A549 (cell line): ENCODE data around the gene MED28. TPM values are rescaled to one million over a fixed set of nuclear protein-coding genes. Genes with fewer than 3 reads are reported as not detected.
A peak's percentile ranks its signal among the peaks of the same experiment; 100 is the strongest.

ENCODE experiments used
- BHLHE40 ChIP-seq: IDR thresholded peaks from 2 replicates; pipeline ENCODE4 v1.6.1; 2012; ENCODE audit warnings: low read depth, low read length, inconsistent platforms
- CBX2 ChIP-seq: fragments of 200-600 bp; sonication (generic); IDR thresholded peaks from 2 replicates; pipeline ENCODE4 v1.6.1; 2016; ENCODE audit warnings: low read depth, mild to moderate bottlenecking, borderline replicate concordance
- CHD2 ChIP-seq: fragments of 150-350 bp; IDR thresholded peaks from 2 replicates; pipeline ENCODE4 v1.6.1; 2014; ENCODE audit warnings: low read length; ENCODE audit not compliant: partially characterized antibody
- EHMT2 ChIP-seq: fragments of 200-600 bp; sonication (generic); IDR thresholded peaks from 2 replicates; pipeline ENCODE4 v1.6.1; 2016; ENCODE audit warnings: antibody characterized with exemption, low read depth, mild to moderate bottlenecking, moderate library complexity
- EP300 ChIP-seq, 2 experiments: fragments of >200 bp; sonication (Bioruptor Twin); formaldehyde crosslinking; IDR thresholded peaks; 2 replicates in 1 of 2; 3 replicates in 1 of 2; pipeline ENCODE4 v1.6.1; 2016 to 2017
- FOSB ChIP-seq: fragments of 250-450 bp; sonication (Bioruptor Pico); IDR thresholded peaks from 2 replicates; pipeline ENCODE4 v1.5.0; 2020; ENCODE audit warnings: mild to moderate bottlenecking, moderate library complexity
- GATA3 ChIP-seq: IDR thresholded peaks from 2 replicates; pipeline ENCODE4 v1.6.1; 2012; ENCODE audit warnings: borderline replicate concordance
- HDAC2 ChIP-seq: fragments of 200-600 bp; sonication (generic); IDR thresholded peaks from 2 replicates; pipeline ENCODE4 v1.6.1; 2016
- HEYL ChIP-seq: fragments of 250-450 bp; sonication (Bioruptor Pico); IDR thresholded peaks from 2 replicates; pipeline ENCODE4 v1.8.0; 2021; ENCODE audit warnings: mild to moderate bottlenecking, moderate library complexity
- HOXB5 ChIP-seq: fragments of 250-450 bp; sonication (Bioruptor Pico); IDR thresholded peaks from 2 replicates; pipeline ENCODE4 v1.5.0; 2020; ENCODE audit warnings: mild to moderate bottlenecking, moderate library complexity
- JUN ChIP-seq, 2 experiments: fragments of >200 bp; sonication (Bioruptor Twin); formaldehyde crosslinking; IDR thresholded peaks; 2 replicates in 1 of 2; 3 replicates in 1 of 2; pipeline ENCODE4 v1.6.1; 2016 to 2017
- KDM5A ChIP-seq: fragments of 200-600 bp; sonication (generic); IDR thresholded peaks from 2 replicates; pipeline ENCODE4 v1.6.1; 2016; ENCODE audit warnings: antibody characterized with exemption, mild to moderate bottlenecking
- MAFK ChIP-seq: fragments of 450-650 bp; IDR thresholded peaks from 2 replicates; pipeline ENCODE4 v1.6.1; 2014; ENCODE audit not compliant: partially characterized antibody
- NFE2L2 ChIP-seq: fragments of 150-350 bp; conservative IDR thresholded peaks from 2 replicates; pipeline ENCODE4 v1.6.1; 2014; ENCODE audit warnings: low read length
- PHF8 ChIP-seq: fragments of 200-600 bp; sonication (generic); IDR thresholded peaks from 2 replicates; pipeline ENCODE4 v1.6.1; 2016; ENCODE audit warnings: low read depth, mild to moderate bottlenecking, antibody characterized with exemption, moderate library complexity, borderline replicate concordance
- POLR2AphosphoS2 ChIP-seq: conservative IDR thresholded peaks from 2 replicates; pipeline ENCODE4 v1.6.1; 2012; ENCODE audit warnings: low read length, improper control_type of control experiment, inconsistent platforms
- RFX5 ChIP-seq: fragments of 450-650 bp; IDR thresholded peaks from 2 replicates; pipeline ENCODE4 v1.7.1; 2014; ENCODE audit warnings: antibody characterized with exemption, mild to moderate bottlenecking, moderate library complexity
- RNF2 ChIP-seq: fragments of 200-600 bp; sonication (generic); IDR thresholded peaks from 2 replicates; pipeline ENCODE4 v1.6.1; 2016; ENCODE audit warnings: low read depth, mild to moderate bottlenecking, antibody characterized with exemption, moderate library complexity, borderline replicate concordance
- SMC3 ChIP-seq: fragments of >200 bp; sonication (Bioruptor Twin); formaldehyde crosslinking; IDR thresholded peaks from 3 replicates; pipeline ENCODE4 v1.6.1; 2018; ENCODE audit warnings: inconsistent platforms
- SREBF2 ChIP-seq: fragments of 450-650 bp; IDR thresholded peaks from 2 replicates; pipeline ENCODE4 v1.6.1; 2014; ENCODE audit warnings: mild to moderate bottlenecking, moderate library complexity
- ZC3H11A ChIP-seq: fragments of 450-650 bp; IDR thresholded peaks from 2 replicates; pipeline ENCODE4 v1.6.1; 2014; ENCODE audit warnings: antibody characterized with exemption, mild to moderate bottlenecking
- polyA plus RNA-seq, 4 experiments: library from polyadenylated mRNA; depleted of rRNA in 3 of 4; stranded (reverse); fragments of >200 nt; fragmentation: RNase III in 1 of 4; extraction: RNeasy Plus Mini Kit Qiagen cat#74134 plus additional on column Dnase treatment in 1 of 4; gene quantifications; 2 replicates in 3 of 4; 3 replicates in 1 of 4; pipeline ENCODE4 v1.2.3, GENCODE V29; 2011 to 2017
- TF ChIP-seq, protein P1 (sequence below): IDR thresholded peaks from 2 replicates; pipeline ENCODE4 v1.6.1; 2012; ENCODE audit warnings: low read depth, borderline replicate concordance
- TF ChIP-seq, protein P2 (sequence below): IDR thresholded peaks from 2 replicates; pipeline ENCODE4 v1.6.1; 2012
- TF ChIP-seq, protein P3 (sequence below): IDR thresholded peaks from 2 replicates; pipeline ENCODE4 v1.6.1; 2012
- TF ChIP-seq, protein P4 (sequence below): fragments of 450-650 bp; IDR thresholded peaks from 2 replicates; pipeline ENCODE4 v1.6.1; 2014; ENCODE audit warnings: antibody characterized with exemption
- TF ChIP-seq, protein P5 (sequence below): fragments of 150-350 bp; IDR thresholded peaks from 2 replicates; pipeline ENCODE4 v1.6.1; 2014; ENCODE audit warnings: low read depth, mild to moderate bottlenecking, low read length
- TF ChIP-seq, protein P6 (sequence below): fragments of 250-450 bp; sonication (Bioruptor Pico); IDR thresholded peaks from 2 replicates; pipeline ENCODE4 v1.5.0; 2020; ENCODE audit warnings: low read depth, mild to moderate bottlenecking, moderate library complexity

Gene MED28
- polyA plus RNA-seq, 2 of the 4 experiments (the other 2 are of a cell fraction): 15.5 to 30.8 TPM

DNA sequence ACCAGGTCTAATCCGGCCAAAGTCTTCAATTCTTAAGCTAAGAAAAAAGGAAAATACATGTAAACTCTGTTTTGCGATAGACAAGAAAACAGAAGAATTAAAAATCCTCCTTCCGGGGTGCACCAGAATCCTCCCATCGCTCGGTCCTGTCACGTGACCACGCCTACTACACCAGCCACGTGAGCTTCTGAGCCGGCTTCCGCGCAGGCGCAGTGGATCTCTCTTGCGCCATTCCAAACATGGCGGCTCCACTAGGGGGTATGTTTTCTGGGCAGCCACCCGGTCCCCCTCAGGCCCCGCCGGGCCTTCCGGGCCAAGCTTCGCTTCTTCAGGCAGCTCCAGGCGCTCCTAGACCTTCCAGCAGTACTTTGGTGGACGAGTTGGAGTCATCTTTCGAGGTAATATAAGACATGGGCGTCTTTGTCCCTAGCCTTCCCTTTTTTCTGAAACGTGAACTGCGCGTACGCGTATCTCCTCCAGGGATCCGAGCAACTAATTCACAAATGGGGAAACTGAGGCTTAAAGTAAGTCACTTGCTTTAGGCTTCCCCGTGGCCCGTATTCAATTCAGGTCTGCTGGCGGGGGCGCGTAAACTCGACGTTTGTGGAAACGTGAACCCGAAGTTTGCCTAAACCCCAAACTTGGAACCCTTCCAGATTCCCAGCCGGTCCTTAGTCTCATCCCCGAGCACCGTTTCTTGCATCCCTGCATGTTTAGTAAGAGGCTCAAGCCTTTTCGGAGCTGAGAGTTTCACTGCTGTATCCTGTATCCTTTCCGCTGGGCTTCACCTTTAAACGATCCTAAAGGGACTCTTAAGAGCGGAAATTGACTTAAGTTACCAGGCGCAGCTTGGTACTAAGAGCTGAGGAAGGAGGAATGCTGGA, at the start of gene MED28 (continued):
- TF ChIP-seq SREBF2 (no peak), CHD2 (no peak), EP300 (IDR thresholded peaks at IDR 0.05) (no peak), RFX5 (no peak), MAFK (no peak), HOXB5 (CRISPR knock-in tag) (no peak), HDAC2 (no peak), RNF2 (no peak), HEYL (CRISPR knock-in tag) (no peak), CBX2 (no peak), SMC3 (no peak), JUN (IDR thresholded peaks at IDR 0.05) (peak; percentile 50 to 77; a peak in 4 of 5 replicates), GATA3 (no peak), PHF8 (peak; percentile 90; the same call in 1 of the 2 replicates), NFE2L2 (no peak), BHLHE40 (no peak), KDM5A (peak; percentile 82), POLR2AphosphoS2 (no peak), FOSB (CRISPR knock-in tag) (no peak), ZC3H11A (no peak), EHMT2 (no peak)
- TF ChIP-seq, protein P1, sequence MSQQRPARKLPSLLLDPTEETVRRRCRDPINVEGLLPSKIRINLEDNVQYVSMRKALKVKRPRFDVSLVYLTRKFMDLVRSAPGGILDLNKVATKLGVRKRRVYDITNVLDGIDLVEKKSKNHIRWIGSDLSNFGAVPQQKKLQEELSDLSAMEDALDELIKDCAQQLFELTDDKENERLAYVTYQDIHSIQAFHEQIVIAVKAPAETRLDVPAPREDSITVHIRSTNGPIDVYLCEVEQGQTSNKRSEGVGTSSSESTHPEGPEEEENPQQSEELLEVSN: no peak
- TF ChIP-seq, protein P2, sequence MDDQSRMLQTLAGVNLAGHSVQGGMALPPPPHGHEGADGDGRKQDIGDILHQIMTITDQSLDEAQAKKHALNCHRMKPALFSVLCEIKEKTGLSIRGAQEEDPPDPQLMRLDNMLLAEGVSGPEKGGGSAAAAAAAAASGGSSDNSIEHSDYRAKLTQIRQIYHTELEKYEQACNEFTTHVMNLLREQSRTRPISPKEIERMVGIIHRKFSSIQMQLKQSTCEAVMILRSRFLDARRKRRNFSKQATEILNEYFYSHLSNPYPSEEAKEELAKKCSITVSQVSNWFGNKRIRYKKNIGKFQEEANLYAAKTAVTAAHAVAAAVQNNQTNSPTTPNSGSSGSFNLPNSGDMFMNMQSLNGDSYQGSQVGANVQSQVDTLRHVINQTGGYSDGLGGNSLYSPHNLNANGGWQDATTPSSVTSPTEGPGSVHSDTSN: no peak
- TF ChIP-seq, protein P3, sequence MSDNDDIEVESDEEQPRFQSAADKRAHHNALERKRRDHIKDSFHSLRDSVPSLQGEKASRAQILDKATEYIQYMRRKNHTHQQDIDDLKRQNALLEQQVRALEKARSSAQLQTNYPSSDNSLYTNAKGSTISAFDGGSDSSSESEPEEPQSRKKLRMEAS: no peak; the same call in 1 of the 2 replicates
- TF ChIP-seq, protein P4, sequence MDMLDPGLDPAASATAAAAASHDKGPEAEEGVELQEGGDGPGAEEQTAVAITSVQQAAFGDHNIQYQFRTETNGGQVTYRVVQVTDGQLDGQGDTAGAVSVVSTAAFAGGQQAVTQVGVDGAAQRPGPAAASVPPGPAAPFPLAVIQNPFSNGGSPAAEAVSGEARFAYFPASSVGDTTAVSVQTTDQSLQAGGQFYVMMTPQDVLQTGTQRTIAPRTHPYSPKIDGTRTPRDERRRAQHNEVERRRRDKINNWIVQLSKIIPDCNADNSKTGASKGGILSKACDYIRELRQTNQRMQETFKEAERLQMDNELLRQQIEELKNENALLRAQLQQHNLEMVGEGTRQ: peak; percentile 99
- TF ChIP-seq, protein P5, sequence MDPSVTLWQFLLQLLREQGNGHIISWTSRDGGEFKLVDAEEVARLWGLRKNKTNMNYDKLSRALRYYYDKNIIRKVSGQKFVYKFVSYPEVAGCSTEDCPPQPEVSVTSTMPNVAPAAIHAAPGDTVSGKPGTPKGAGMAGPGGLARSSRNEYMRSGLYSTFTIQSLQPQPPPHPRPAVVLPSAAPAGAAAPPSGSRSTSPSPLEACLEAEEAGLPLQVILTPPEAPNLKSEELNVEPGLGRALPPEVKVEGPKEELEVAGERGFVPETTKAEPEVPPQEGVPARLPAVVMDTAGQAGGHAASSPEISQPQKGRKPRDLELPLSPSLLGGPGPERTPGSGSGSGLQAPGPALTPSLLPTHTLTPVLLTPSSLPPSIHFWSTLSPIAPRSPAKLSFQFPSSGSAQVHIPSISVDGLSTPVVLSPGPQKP: no peak
- TF ChIP-seq, protein P6, sequence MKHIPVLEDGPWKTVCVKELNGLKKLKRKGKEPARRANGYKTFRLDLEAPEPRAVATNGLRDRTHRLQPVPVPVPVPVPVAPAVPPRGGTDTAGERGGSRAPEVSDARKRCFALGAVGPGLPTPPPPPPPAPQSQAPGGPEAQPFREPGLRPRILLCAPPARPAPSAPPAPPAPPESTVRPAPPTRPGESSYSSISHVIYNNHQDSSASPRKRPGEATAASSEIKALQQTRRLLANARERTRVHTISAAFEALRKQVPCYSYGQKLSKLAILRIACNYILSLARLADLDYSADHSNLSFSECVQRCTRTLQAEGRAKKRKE (CRISPR knock-in tag): no peak
